GM12801 (cell line): ENCODE measurements around the gene SEMA7A.

Source experiments
- TF ChIP-seq, protein P1 (sequence below): IDR thresholded peaks from one replicate; pipeline ENCODE4 v1.5.1; 2011; ENCODE audit warnings: control low read depth; ENCODE audit not compliant: insufficient read length; ENCODE audit errors: extremely low read depth

The SEMA7A gene

DNA sequence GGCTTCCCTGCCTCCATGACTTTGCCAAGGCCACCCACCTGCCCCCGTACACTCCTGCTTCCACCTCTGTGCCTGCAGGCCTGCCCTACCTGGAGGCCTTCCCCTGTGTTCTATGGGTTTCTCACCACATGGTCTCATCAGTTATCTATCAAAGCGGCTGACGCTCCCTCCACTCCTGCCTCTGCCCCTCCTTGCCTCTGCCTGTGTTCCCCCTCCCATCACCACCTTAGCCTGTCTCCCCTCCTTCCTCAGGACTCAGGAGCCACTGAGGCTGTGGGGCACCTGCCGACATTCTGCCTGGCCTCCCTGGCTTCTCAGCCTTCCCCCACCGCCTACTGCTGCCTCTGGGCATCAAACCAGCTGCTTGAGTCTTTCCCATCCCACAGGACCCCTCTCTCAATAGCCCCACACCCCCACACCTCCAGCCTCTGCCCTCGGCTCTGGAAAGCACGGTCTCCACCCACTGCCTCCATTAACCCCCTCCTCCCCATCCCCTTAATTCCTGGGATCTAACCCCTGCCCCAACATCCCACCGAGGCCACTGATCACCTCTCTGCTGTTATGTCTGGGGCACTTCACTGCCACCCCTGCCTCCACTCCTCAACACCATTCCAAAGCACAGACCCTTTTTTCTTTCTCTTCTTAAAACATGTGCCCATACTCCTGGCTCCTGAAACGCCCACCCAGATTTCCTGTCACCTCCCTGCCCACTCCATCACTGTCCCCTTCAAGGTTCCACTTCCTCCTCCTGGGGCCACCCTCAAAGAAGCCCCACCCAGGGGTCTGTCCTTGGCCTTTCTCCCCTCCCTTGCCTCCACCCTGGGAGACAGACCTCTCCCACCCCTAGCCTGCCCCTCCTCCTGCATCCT is 41.9 kb downstream of the SEMA7A start:
- TF ChIP-seq, protein P1, sequence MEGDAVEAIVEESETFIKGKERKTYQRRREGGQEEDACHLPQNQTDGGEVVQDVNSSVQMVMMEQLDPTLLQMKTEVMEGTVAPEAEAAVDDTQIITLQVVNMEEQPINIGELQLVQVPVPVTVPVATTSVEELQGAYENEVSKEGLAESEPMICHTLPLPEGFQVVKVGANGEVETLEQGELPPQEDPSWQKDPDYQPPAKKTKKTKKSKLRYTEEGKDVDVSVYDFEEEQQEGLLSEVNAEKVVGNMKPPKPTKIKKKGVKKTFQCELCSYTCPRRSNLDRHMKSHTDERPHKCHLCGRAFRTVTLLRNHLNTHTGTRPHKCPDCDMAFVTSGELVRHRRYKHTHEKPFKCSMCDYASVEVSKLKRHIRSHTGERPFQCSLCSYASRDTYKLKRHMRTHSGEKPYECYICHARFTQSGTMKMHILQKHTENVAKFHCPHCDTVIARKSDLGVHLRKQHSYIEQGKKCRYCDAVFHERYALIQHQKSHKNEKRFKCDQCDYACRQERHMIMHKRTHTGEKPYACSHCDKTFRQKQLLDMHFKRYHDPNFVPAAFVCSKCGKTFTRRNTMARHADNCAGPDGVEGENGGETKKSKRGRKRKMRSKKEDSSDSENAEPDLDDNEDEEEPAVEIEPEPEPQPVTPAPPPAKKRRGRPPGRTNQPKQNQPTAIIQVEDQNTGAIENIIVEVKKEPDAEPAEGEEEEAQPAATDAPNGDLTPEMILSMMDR = no peak

GRCh38 chr15:74390647-74391288 is 43.0 kb downstream of the SEMA7A start:
- TF ChIP-seq, protein P1 = no peak

DNA sequence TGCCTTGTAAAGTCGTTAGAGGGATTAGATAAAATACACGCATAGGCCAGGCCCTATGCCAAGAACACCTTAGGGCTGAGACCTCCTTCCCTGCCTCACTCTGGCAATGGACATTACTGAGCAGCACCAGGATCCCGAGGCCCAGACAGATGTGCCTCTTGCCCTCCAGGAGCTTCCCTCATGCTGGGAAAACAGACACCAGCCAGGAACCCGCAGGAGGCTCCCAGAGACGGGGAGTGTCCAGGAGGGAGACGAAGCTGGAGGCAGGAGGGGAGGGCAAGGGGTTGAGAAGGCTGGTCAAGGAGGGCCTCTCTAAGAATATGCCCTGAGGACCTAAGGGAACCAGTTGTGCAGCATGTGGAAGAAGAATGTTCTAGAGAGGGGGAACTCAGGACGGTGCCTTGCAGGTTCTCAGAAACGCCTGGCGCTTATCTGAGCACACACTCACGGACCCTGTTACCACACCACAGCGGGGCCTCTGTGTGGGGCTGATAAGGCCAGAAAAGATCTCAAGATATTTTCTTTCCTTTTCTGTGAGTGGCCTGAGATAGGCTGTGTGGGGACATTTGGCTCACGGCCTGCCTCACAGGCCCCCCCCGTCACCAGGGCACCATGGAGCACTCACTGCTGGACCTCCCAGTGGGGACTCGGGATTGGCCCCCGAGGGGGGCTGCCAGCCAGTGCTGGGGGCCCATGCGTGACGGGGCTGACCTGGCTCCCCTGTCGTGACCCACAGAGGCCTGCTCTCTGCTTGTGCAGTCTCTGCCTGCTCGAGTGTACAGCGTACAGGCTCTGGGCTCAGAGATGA is 44.3 kb downstream of the SEMA7A start:
- TF ChIP-seq, protein P1 = no peak

- TF ChIP-seq, protein P1 = no peak
Observed at GRCh38 chr15:74388363-74388951, 45.3 kb downstream of the SEMA7A start.

GRCh38 chr15:74387621-74388362 is 46.0 kb downstream of the SEMA7A start:
- TF ChIP-seq, protein P1 = no peak

DNA sequence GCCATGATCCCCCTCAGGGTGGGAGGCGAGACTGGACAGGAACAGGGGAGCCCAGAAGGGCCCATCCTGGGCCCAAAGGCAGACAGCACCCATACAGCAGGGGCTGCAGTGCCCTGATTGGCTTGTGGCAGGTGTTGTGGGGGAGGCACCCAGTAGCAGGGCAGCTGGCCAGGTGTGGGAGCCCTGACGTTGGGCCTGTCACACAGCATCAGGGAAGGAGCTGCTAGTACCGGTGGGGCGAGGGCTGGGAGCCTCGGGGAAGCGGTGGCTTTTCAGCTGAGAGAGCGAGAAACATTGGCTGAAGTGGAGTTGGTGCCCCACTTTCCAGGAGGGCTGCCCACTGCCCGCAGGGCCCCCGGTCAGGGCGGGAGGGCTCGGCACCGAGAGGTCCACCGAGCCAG is 46.6 kb downstream of the SEMA7A start:
- TF ChIP-seq, protein P1 = no peak
